ENCODE data around the gene KIF3C.

DNA sequence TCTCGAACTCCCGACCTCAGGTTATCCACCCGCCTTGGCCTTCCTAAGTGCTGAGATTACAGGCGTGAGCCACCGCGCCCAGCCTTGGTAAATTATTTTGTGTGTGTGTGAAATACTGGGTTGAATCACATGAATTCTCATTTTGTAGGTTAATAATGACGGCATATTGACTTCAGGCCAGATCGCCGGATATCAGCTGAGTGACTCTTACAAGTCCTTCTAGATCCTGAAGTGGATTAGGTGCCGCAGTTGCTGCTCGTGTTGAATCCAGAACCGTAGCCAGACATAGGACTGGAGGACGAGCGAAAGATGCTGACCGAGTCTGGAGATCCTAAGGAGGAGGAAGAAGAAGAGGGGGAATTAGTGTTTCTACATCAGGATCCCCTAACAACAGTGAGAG, 12.2 kb upstream of the KIF3C start:
- TF ChIP-seq NFRKB (IDR thresholded peaks at IDR 0.05): no peak
- TF ChIP-seq ZNF384 (IDR thresholded peaks at IDR 0.05): no peak
- TF ChIP-seq SP1 (IDR thresholded peaks at IDR 0.05): no peak
- TF ChIP-seq ARNT (IDR thresholded peaks at IDR 0.05): no peak

Measured in HEK293T (cell line).